Measurements from ENCODE around the gene KRTAP10-10.

GRCh38 chr21:44658541-44658910, 21.4 kb downstream of the KRTAP10-10 start:
- TF ChIP-seq CTCF (IDR thresholded peaks at IDR 0.05) (no peak), EZH2 (IDR thresholded peaks at IDR 0.05) (no peak), EZH2phosphoT487 (IDR thresholded peaks at IDR 0.05) (no peak)

Measured in neural progenitor cell (in vitro differentiated cells).